GM12878 (cell line): ENCODE measurements around the gene DDX10. TPM values are rescaled to one million over a fixed set of nuclear protein-coding genes. Genes with fewer than 3 reads are reported as not detected.

Experiments
- ATAC-seq: fragments of 200-7000 bp; cut with Tn5 transposase; 3 replicates; pipeline ENCODE4 v1.9.1; 2020; ENCODE audit warnings: mild to moderate bottlenecking, moderate library complexity
- BruUV-seq: library from RNA; stranded (reverse); fragments of 400-500 nt; replicated peaks from 2 replicates; lab custom pipeline; 2021; lab: Mats Ljungman, UMichigan
- CTCF ChIA-PET: fragments of 300-600 bp; sonication (Branson Sonifier 250); formaldehyde crosslinking; extraction: SDS; loops from one replicate; lab custom pipeline; 2021; ENCODE audit warnings: inconsistent platforms; lab: Yijun Ruan, JAX
- POLR2A ChIA-PET: fragments of 350-600 bp; formaldehyde crosslinking; extraction: SDS; loops from one replicate; lab custom pipeline; 2021; ENCODE audit warnings: inconsistent platforms; lab: Charles Lee
- RAD21 ChIA-PET: fragments of 300-600 bp; sonication (Branson Sonifier 250); formaldehyde crosslinking; loops from one replicate; lab custom pipeline; 2023; ENCODE audit warnings: antibody characterized with exemption; ENCODE audit not compliant: unreplicated experiment; lab: Charles Lee
- SMC1A ChIA-PET: fragments of 300-600 bp; sonication (Branson Sonifier 250); formaldehyde crosslinking; loops from one replicate; lab custom pipeline; 2023; ENCODE audit not compliant: unreplicated experiment, uncharacterized antibody; lab: Charles Lee
- DNase-seq: peaks from one replicate; pipeline ENCODE4 v3.0.0-alpha.2; 2011; ENCODE audit warnings: low read depth, low spot score
- FAIRE-seq: peaks from 3 replicates; lab custom pipeline; 2011; peaks lifted over from hg19 to GRCh38; lab: Jason Lieb, UNC
- H2AFZ ChIP-seq: 2 replicates; pipeline ENCODE4 v1.6.0; 2011; ENCODE audit warnings: low read depth, low read length, control low read depth; ENCODE audit not compliant: control insufficient read depth
- H3K27ac ChIP-seq: 2 replicates; pipeline ENCODE4 v1.5.1; 2011; ENCODE audit warnings: control low read depth; ENCODE audit not compliant: control insufficient read depth, insufficient read depth
- H3K27me3 ChIP-seq, 2 experiments: replicated peaks in 1 of 2; 2 replicates each; pipeline versions ENCODE4 v1.6.0 to v1.6.1; 2011; ENCODE audit warnings: low read length in 1 of 2; ENCODE audit not compliant: control insufficient read depth in 2 of 2, insufficient read depth in 2 of 2
- H3K36me3 ChIP-seq, 2 experiments: 2 replicates each; pipeline ENCODE4 v1.5.1; 2011; ENCODE audit warnings: low read length in 1 of 2; ENCODE audit not compliant: control insufficient read depth in 2 of 2, insufficient read depth in 2 of 2
- H3K4me1 ChIP-seq: 2 replicates; pipeline ENCODE4 v1.6.1; 2011; ENCODE audit warnings: mild to moderate bottlenecking, low read length, moderate library complexity, mixed read lengths; ENCODE audit not compliant: control insufficient read depth, insufficient read depth
- H3K4me2 ChIP-seq: 2 replicates; pipeline ENCODE4 v1.6.0; 2011; ENCODE audit warnings: control low read depth; ENCODE audit not compliant: control insufficient read depth, insufficient read depth
- H3K4me3 ChIP-seq: fragments of 200-600 bp; sonication (generic); 2 replicates; pipeline ENCODE4 v1.5.1; 2016
- H3K79me2 ChIP-seq: 2 replicates; pipeline ENCODE4 v1.6.0; 2011; ENCODE audit warnings: low read length; ENCODE audit not compliant: control insufficient read depth, insufficient read depth
- H3K9ac ChIP-seq: 2 replicates; pipeline ENCODE4 v1.8.0; 2011; ENCODE audit warnings: low read length, control low read depth, mixed read lengths; ENCODE audit not compliant: control insufficient read depth, insufficient read depth
- H3K9me3 ChIP-seq: replicated peaks from 3 replicates; pipeline ENCODE4 v1.5.1; 2011; ENCODE audit warnings: mild to moderate bottlenecking, low read length; ENCODE audit not compliant: control insufficient read depth, insufficient read depth
- H4K20me1 ChIP-seq: 2 replicates; pipeline ENCODE4 v1.6.0; 2011; ENCODE audit not compliant: control insufficient read depth, insufficient read depth
- BCL11A ChIP-seq: IDR thresholded peaks from 2 replicates; pipeline ENCODE4 v1.6.1; 2011; ENCODE audit warnings: low read depth, low read length
- BRCA1 ChIP-seq: IDR thresholded peaks from 2 replicates; pipeline ENCODE4 v1.6.1; 2011; ENCODE audit warnings: low read depth, low read length, improper control_type of control experiment
- EP300 ChIP-seq, 2 experiments: fragments of 150-350 bp in 1 of 2; IDR thresholded peaks; 2 replicates each; pipeline ENCODE4 v1.6.1; 2011 to 2012; ENCODE audit warnings: low read depth in 2 of 2, low read length in 2 of 2, borderline replicate concordance in 1 of 2, improper control_type of control experiment in 1 of 2, inconsistent platforms in 1 of 2; ENCODE audit not compliant: control insufficient read depth in 1 of 2
- ETV6 ChIP-seq, 2 experiments: fragments of 450-650 bp in 1 of 2; IDR thresholded peaks in 1 of 2; conservative IDR thresholded peaks in 1 of 2; 2 replicates each; pipeline ENCODE4 v1.6.1; 2014; ENCODE audit warnings: antibody characterized with exemption in 1 of 2, borderline replicate concordance in 1 of 2, low read depth in 1 of 2, mild to moderate bottlenecking in 1 of 2, moderate library complexity in 1 of 2
- HCFC1 ChIP-seq: fragments of 150-350 bp; IDR thresholded peaks from 2 replicates; pipeline ENCODE4 v1.6.1; 2014; ENCODE audit warnings: low read length
- JUND ChIP-seq: IDR thresholded peaks from 2 replicates; pipeline ENCODE4 v1.6.1; 2012; ENCODE audit warnings: low read depth, mild to moderate bottlenecking, low read length, improper control_type of control experiment, moderate library complexity
- KDM1A ChIP-seq: fragments of 200-600 bp; sonication (generic); IDR thresholded peaks from 2 replicates; pipeline ENCODE4 v1.6.1; 2016; ENCODE audit warnings: borderline replicate concordance
- MTA2 ChIP-seq: fragments of 450-650 bp; IDR thresholded peaks from 2 replicates; pipeline ENCODE4 v1.6.1; 2016; ENCODE audit warnings: low read depth, mild to moderate bottlenecking, moderate library complexity
- PML ChIP-seq: IDR thresholded peaks from 2 replicates; pipeline ENCODE4 v1.6.1; 2012; ENCODE audit warnings: low read length, inconsistent platforms
- RB1 ChIP-seq: fragments of 450-650 bp; formaldehyde crosslinking; IDR thresholded peaks from 2 replicates; pipeline ENCODE4 v1.6.1; 2017; ENCODE audit warnings: mild to moderate bottlenecking, borderline replicate concordance
- SMAD5 ChIP-seq: IDR thresholded peaks from 2 replicates; pipeline ENCODE4 v1.6.1; 2016; ENCODE audit warnings: antibody characterized with exemption, low read depth
- SMARCA5 ChIP-seq: fragments of 450-650 bp; IDR thresholded peaks from 2 replicates; pipeline ENCODE4 v1.6.1; 2017; ENCODE audit warnings: mild to moderate bottlenecking
- STAT1 ChIP-seq: fragments of 450-650 bp; conservative IDR thresholded peaks from 2 replicates; pipeline ENCODE4 v1.6.1; 2014; ENCODE audit warnings: antibody characterized with exemption, mild to moderate bottlenecking
- YBX1 ChIP-seq: fragments of 450-650 bp; IDR thresholded peaks from 2 replicates; pipeline ENCODE4 v1.6.1; 2016; ENCODE audit warnings: antibody characterized with exemption
- ZSCAN29 ChIP-seq: fragments of 450-650 bp; IDR thresholded peaks from 2 replicates; pipeline ENCODE4 v1.6.1; 2017; ENCODE audit warnings: mild to moderate bottlenecking, moderate library complexity
- WGBS: methylation state at CpG from one replicate; pipeline ENCODE4 v1.1.6; 2016; ENCODE audit warnings: low lambda C conversion rate; ENCODE audit not compliant: insufficient replicate concordance, insufficient coverage; ENCODE audit errors: missing lambda C conversion rate; 5-methylcytosine and 5-hydroxymethylcytosine counted together
- in situ Hi-C: fragments of 300-500 bp; cut with MboI; formaldehyde crosslinking; loops from 9 replicates; pipeline ENCODE4 v1.14.3; 2018; ENCODE audit warnings: mixed read lengths
- intact Hi-C: fragments of 100-400 bp; cut with micrococcal nuclease; formaldehyde crosslinking; loops from one replicate; pipeline ENCODE4 v1.14.2; 2022; ENCODE audit not compliant: unreplicated experiment
- polyA plus RNA-seq, 11 experiments: library from polyadenylated mRNA; depleted of rRNA in 4 of 11; unstranded in 6 of 11; stranded (reverse) in 5 of 11; fragments of >200 nt; fragmentation: Nextera tagmentation in 4 of 11; fragmentation: Illumina TruSeq in 1 of 11; extraction: Ambion mirVana in 4 of 11; extraction: Trizol in 1 of 11; gene quantifications; 1 replicate in 1 of 11; 2 replicates in 10 of 11; pipeline versions ENCODE4 v1.2.1 to v1.2.3, GENCODE V29; 2011 to 2016; ENCODE audit warnings: inconsistent platforms in 2 of 11, missing spikeins in 2 of 11, low read depth in 1 of 11
- total RNA-seq, 4 experiments: library from RNA; depleted of rRNA in 3 of 4; stranded (reverse); fragments of >200 nt in 3 of 4; fragmentation: Illumina TruSeq in 1 of 4; extraction: Trizol in 1 of 4; gene quantifications; 2 replicates each; pipeline versions ENCODE4 v1.2.1 to v1.2.3, GENCODE V29; 2013 to 2021
- TF ChIP-seq, protein P1 (sequence below): IDR thresholded peaks from 2 replicates; pipeline ENCODE4 v1.6.1; 2012; ENCODE audit warnings: low read depth, low read length, improper control_type of control experiment

Gene DDX10
- total and polyA plus RNA-seq, 10 of the 15 experiments (the other 5 are each of a cell fraction or from before 2014, with no cell fraction given): 20.9 to 51.5 (median 31.9) TPM

GRCh38 chr11:108751444-108751843 lies 86.6 kb downstream of the DDX10 start:
- ChIA-PET SMC1A (interaction anchor here (0.8 to 2.5 kb wide), 2 partner anchors 12 to 17 kb away, joined by 4 to 16 read pairs; no protein-coding TSS in a partner anchor), POLR2A (no interaction called here), RAD21 (no interaction called here), CTCF (no interaction called here)
- in situ Hi-C loops: no loop called here
- no peaks in the 10 kb centered on the region for H3K27me3 ChIP-seq
- H3K4me1 ChIP-seq: peaks cover 6% of the 10 kb centered on the region
- H3K4me2 ChIP-seq: peak overlapping the region; percentile 23; the same call in 1 of the 2 replicates
- WGBS: 77% methylated on average over 4 of the region's 4 CpGs
- no peak overlapping the region for H3K4me3 ChIP-seq
- BruUV-seq: no TSS peak
- DNase-seq: no peak
- H3K27ac ChIP-seq: no peak overlapping the region
- FAIRE-seq: no peak
- H2AFZ ChIP-seq: peak overlapping the region; percentile 42
- no peak for TF ChIP-seq YBX1
- no peak for TF ChIP-seq EP300 (IDR thresholded peaks at IDR 0.05; ENCODE audit: borderline replicate concordance in 1 of 2, control insufficient read depth in 1 of 2, low read depth in 2 of 2, low read length in 2 of 2)
- no peak for TF ChIP-seq JUND
- TF ChIP-seq BCL11A: no peak
- no peak for TF ChIP-seq MTA2
- TF ChIP-seq PML: no peak
- TF ChIP-seq HCFC1: no peak
- no peak for TF ChIP-seq ZSCAN29
- TF ChIP-seq, protein P1, sequence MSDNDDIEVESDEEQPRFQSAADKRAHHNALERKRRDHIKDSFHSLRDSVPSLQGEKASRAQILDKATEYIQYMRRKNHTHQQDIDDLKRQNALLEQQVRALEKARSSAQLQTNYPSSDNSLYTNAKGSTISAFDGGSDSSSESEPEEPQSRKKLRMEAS: no peak
- no peak for TF ChIP-seq ETV6 (conservative IDR thresholded peaks at IDR 0.05 in 1 of 2, IDR thresholded peaks at IDR 0.05 in 1 of 2; ENCODE audit: borderline replicate concordance in 1 of 2, low read depth in 1 of 2)
- no peak for TF ChIP-seq STAT1
- TF ChIP-seq BRCA1: no peak
- TF ChIP-seq SMAD5: no peak
- no peak for TF ChIP-seq KDM1A
- TF ChIP-seq RB1: no peak
- no peak for TF ChIP-seq SMARCA5
- intact Hi-C loops: no loop called here
- H3K36me3 ChIP-seq: no peaks in the 10 kb centered on the region
- no peaks in the 10 kb centered on the region for H3K9me3 ChIP-seq
- no peaks in the 10 kb centered on the region for H4K20me1 ChIP-seq
- no peak overlapping the region for H3K9ac ChIP-seq
- ATAC-seq: peak; percentile 59
- peaks cover 6% of the 10 kb centered on the region for H3K79me2 ChIP-seq
